GM21717 (cell line): ENCODE data around the gene GNGT1.

Experiments used
- ATAC-seq: cut with Tn5 transposase; IDR thresholded peaks from one replicate; pipeline ENCODE4 v1.9.1; 2021; ENCODE audit warnings: mild to moderate bottlenecking, moderate library complexity; ENCODE audit not compliant: unreplicated experiment

Gene GNGT1

GRCh38 chr7:93906267-93906666 is at the start of gene GNGT1:
Gene GNGT1 (plus strand): TSS chr7:93906567. CDS start chr7:93906747, 180 bp downstream.
- ATAC-seq = no peak

- ATAC-seq = no peak
Measured at GRCh38 chr7:93858857-93859256, 47.5 kb upstream of the GNGT1 start.

DNA sequence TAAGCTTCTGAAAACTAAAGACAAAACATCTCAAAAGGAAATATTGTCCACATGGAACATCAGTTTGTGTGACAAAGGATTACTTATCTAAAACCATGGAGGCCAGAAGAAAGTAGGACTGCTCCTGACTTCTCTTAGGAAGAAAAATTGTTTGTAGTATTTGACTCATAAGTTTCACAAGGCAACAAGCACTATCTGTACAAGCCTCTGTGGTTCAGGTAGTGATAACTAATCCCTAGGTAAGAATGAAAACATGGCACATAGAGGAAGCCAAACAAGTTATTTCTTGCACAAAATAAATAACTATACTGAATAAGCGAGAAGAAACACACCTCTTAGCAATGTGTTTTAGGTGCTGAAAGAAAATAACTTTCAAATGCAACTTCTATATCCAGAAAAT is 46.1 kb upstream of the GNGT1 start:
- ATAC-seq = no peak

- ATAC-seq = no peak
Measured at GRCh38 chr7:93861325-93861949, 44.9 kb upstream of the GNGT1 start.

GRCh38 chr7:93862651-93863050 is 43.7 kb upstream of the GNGT1 start:
- no peak for ATAC-seq

DNA sequence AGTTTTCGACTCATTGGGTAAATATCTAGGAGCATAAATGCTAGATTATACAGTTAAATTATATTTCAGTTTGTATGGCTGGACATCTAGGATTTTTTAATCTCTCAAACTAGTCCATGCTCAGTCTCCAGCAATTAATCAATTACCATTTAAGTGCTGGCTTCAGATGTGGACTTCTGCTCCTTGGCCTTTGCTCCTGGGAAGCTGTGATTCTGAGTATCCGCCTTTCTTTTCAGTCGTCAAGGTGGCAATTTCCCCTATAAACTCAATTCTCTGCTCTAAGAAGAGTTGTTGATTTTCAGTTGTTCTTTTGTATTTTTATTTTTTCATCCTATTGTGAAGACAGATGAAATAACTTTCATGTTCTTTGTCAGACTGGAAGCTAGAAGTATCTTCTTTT is 39.5 kb upstream of the GNGT1 start:
- ATAC-seq = no peak

GRCh38 chr7:93873998-93874574 is 32.3 kb upstream of the GNGT1 start:
- ATAC-seq = no peak

- no peak for ATAC-seq
Measured at GRCh38 chr7:93877742-93878141, 28.6 kb upstream of the GNGT1 start.

- ATAC-seq = no peak
Measured at GRCh38 chr7:93879356-93879755, 27.0 kb upstream of the GNGT1 start.

DNA sequence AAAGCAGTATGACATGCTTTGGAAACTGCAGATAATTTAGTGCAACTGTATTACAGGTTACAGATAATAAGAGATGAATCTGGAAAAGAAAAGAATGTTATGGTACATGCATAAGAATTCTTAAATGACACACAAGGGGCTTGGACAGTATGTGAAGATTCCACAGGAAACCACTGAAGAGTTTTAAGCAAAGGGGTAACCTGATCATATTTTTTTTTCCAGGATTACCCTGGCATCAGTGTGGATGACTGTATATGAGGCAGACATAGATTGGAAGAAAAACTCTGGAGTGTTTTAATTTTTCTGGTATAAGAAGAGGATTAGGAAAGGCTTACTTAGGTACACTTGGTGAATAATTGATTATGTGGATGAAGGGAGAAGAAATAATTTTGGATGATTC is 23.9 kb upstream of the GNGT1 start:
- no peak for ATAC-seq

DNA sequence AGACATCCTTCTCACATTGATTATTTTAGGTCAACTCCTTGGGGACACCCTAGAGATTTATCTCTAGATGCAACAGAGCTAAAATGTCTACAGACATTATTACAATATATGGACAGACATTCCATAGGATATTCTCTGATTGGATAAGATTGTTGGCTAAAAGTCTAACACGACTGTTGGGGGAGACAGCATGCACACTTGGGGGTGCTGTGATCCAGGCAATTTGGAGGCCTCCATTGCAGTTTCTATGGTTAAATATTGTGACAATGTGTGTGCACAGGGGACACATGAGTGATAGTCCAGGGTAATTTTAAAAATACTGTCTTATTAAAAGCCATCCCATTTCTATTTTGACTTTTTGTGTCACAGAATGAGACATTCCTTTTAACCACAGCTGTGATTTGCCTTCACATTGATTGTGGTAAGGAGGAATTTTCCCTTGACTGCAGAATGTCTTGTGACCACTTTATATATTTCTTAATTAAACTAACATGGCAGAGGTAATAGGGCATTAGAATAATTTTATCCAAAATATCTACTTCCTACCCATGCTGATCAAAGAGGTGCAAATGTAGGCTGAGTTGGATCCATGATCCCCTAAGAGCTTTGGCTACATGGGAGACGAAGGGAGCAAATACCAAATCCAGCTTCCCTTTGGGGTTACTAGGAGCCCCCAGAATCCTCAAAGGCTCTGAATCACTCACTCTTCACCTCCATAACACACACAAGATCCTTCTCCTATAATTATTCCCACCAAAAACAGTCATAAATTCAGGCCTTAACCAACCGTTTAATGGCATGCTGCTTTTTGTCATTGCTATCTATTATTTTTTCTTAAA is 23.1 kb upstream of the GNGT1 start:
- ATAC-seq = no peak

DNA sequence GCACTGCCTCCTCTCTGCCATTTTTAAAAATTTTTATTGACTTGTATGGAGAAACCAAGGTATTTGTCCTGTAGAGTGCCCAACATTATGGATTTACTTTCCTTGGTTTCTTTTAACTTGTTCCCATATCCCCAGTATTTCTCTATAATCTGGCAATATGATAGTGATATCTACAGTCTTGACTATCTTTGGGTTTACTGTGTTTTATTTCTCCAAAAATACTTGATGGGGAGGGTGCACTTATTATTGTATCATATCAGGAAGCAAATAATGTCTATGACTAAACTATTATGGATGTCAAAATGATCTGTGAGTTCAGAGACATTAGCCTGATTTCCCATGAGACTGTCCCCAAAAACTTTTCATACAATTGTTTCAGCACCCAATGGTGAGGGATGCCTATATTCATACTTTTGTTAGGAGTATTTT is 22.4 kb upstream of the GNGT1 start:
- no peak for ATAC-seq

- ATAC-seq = no peak
Measured at GRCh38 chr7:93884541-93884940, 21.8 kb upstream of the GNGT1 start.

DNA sequence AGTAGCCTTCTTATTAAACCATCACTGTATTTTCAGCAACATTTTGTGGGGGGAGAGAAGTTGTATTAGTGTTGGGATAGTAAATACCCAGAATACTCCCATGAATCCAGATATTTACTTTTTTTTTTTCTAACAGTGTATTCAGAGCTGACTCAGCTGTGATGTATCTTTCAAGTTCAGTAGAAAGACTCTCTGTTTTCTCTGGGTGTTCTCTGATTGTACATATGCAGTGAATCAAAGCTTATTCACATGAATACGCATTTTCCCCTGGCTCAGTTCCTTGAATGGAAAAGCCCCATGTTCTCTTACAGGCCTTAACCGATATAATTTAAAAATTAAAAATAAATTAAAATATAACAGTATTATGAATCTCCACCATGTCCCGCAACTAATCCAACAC is 17.1 kb upstream of the GNGT1 start:
- ATAC-seq = no peak

- peak; percentile 72 for ATAC-seq
Measured at GRCh38 chr7:93890041-93890463, 16.3 kb upstream of the GNGT1 start.

DNA sequence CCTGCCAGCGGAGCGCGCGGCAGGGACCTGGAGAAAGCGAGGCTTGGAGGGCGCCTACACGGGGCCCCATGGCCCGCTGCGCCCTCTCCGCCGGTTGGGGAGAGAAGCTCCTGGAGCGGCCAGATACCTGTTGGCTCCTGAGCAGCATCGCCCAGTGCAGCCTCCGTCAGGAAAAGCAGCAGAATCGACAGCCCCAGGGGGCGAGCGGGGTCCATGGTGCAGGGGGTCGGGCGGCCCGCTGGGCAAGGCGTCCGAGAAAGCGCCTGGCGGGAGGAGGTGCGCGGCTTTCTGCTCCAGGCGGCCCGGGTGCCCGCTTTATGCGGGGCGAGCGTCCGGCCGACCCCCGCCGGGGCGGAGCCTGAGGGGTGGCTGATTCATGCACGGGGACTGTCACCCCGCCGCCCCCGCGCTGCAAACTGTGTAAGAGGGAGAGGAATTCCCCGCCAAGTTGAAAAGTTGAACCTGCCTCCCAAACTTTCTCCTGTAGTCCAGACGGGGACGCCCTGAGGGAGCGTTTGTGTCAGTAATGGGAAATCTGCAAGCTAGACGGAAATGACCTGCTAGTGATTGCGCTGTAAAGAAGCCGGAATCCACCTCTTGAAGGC is 15.8 kb upstream of the GNGT1 start, which contains the start of gene TFPI2:
Gene TFPI2 (minus strand): TSS at position 290 of the 605 bp plus-strand sequence. CDS start 75 bp downstream, at position 215.
- peak; percentile 54 for ATAC-seq

- ATAC-seq = no peak
Measured at GRCh38 chr7:93894426-93894825, 11.9 kb upstream of the GNGT1 start.

DNA sequence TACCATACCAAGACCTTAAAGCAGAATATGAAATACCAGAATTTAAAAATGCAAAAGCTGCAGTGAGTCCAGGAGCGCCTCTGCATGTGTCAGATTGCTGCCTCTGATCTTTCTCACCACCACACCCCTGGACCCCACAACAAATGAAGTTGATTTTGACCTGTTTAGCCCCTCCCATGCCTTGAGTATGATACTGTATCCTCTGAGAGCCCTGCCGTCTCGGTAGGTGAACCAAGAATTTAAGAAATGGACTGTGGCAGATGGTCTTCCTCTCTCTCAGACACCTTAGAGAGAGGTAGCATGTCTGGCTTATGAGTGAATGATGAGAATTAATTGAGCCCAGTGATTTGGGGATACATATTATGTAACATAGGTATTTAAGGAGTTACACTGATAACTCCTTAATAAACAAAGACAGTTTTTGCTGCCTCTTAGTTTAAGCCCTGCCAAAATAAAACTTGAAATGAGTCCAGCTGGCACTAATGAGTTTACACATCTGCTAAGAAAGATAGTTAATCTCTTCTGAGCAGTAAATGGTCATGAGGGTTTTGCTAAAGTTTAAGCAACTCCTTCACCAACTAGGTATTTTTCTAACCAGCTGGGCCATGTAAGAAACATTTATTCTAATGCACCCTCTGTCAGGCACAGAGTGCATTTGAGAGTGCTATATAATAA is 11.3 kb upstream of the GNGT1 start:
- ATAC-seq = no peak

- ATAC-seq = no peak
Measured at GRCh38 chr7:93895859-93896600, 10.3 kb upstream of the GNGT1 start.

DNA sequence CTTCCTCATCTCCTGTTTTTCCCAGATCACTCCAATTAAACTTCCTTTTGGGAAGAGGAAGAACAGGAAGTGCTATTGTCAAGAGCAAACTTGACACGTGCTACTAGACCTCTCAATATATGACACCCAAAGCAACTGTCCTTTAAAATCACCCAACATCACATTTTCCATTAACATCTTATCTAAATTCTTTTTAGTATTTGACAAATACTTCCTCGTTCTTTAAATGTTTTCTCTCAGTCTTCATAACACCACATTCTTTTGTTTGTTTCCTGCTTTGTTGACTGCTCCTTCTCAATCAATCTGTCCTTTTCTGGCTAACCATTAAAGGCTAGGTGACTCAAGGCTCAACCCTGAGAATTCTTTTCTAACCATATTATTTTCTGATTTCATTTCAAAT is 8.7 kb upstream of the GNGT1 start:
- no peak for ATAC-seq
